Vagina (tissue), 2 donors: ENCODE measurements around the gene CBX5. TPM values are rescaled to one million over a fixed set of nuclear protein-coding genes. Genes with fewer than 3 reads are reported as not detected.

Experiments
- DNase-seq, 2 donors: peaks; one replicate each; pipeline ENCODE4 v3.0.0-alpha.2; 2017; ENCODE audit errors: extremely low spot score in 2 of 2
- H3K27ac ChIP-seq: fragments of 200-600 bp; sonication (generic); one replicate; pipeline ENCODE4 v1.5.1; 2019
- H3K27me3 ChIP-seq: fragments of 200-600 bp; sonication (generic); one replicate; pipeline ENCODE4 v1.5.1; 2019
- H3K36me3 ChIP-seq, 2 donors: fragments of 200-600 bp; sonication (generic); one replicate each; pipeline ENCODE4 v1.5.1; 2017 to 2019
- H3K4me1 ChIP-seq: fragments of 200-600 bp; sonication (generic); one replicate; pipeline ENCODE4 v1.5.1; 2019
- H3K4me3 ChIP-seq, 2 donors: fragments of 200-600 bp; sonication (generic); 1 replicate in 1 of 2; 2 replicates in 1 of 2; pipeline ENCODE4 v1.5.1; 2016 to 2019
- H3K9me3 ChIP-seq: fragments of 200-600 bp; sonication (generic); one replicate; pipeline ENCODE4 v1.5.1; 2019
- POLR2A ChIP-seq, 2 donors: fragments of 450-650 bp; IDR thresholded peaks; one replicate each; pipeline ENCODE4 v1.6.1; 2017; ENCODE audit warnings: antibody characterized with exemption in 2 of 2, mild to moderate bottlenecking in 2 of 2, moderate library complexity in 2 of 2
- POLR2AphosphoS5 ChIP-seq, 2 donors: sonication (generic); formaldehyde crosslinking; IDR thresholded peaks; one replicate each; pipeline ENCODE4 v1.9.0; 2017; ENCODE audit warnings: antibody characterized with exemption in 2 of 2, mild to moderate bottlenecking in 2 of 2, low read depth in 1 of 2; ENCODE audit not compliant: insufficient read depth in 1 of 2
- intact Hi-C: fragments of 100-400 bp; cut with DNase I; formaldehyde crosslinking; loops from one replicate; pipeline ENCODE4 v1.15.1; 2023
- total RNA-seq: library from RNA; depleted of rRNA; stranded (reverse); fragments of >200 nt; gene quantifications from one replicate; pipeline ENCODE4 v1.2.3, GENCODE V29; 2016
- TF ChIP-seq, protein P1 (sequence below), 3 experiments: fragments of 450-650 bp in 2 of 3; fragments of 200-600 bp in 1 of 3; sonication (generic) in 1 of 3; IDR thresholded peaks; one replicate each; pipeline ENCODE4 v1.5.1; 2017 to 2019; ENCODE audit warnings: antibody characterized with exemption in 3 of 3, mild to moderate bottlenecking in 2 of 3, moderate library complexity in 2 of 3

The CBX5 gene
- total RNA-seq, 1 donor from 2014 or later, result 21.6 TPM

DNA sequence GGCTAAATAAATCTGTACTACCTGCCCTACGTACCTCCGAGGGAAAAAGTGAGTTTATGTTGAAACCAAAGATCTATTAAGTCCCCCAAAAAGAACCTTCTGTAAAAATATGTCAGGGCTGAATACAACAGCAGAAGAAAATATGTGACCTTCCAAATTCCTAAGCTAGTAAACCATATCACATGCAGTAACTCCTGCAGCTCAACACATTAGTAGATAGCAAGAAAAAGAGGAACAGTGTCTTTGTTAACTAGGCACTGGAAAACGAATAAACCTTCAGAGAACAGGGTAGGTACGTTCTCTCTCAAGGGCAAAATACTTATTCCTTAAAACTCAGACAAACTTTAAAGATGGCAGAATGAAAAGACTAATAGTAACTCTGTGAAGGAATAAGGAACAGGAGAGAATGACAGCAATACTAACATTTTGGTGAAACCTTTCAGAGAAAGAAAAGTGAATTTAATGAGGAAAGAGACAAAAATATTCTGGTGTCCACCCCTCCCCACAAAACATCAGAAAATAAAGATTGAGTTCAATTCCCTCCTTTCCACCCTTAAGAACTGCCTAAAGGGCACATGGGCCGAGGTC, 18.0 kb downstream of the CBX5 start:
- Histone ChIP-seq H3K27ac (no peak overlapping the region), H3K9me3 (no peaks in the 10 kb centered on the region), H3K27me3 (no peaks in the 10 kb centered on the region), H3K4me3 (no peak overlapping the region), H3K36me3 (no peaks in the 10 kb centered on the region), H3K4me1 (peaks cover 29% of the 10 kb centered on the region)
- intact Hi-C loops, result no loop called here
- DNase-seq, result no peak
- TF ChIP-seq POLR2A (IDR thresholded peaks at IDR 0.05) (no peak), POLR2AphosphoS5 (IDR thresholded peaks at IDR 0.05; ENCODE audit: insufficient read depth in 1 of 2, low read depth in 1 of 2) (no peak)
- TF ChIP-seq, protein P1, sequence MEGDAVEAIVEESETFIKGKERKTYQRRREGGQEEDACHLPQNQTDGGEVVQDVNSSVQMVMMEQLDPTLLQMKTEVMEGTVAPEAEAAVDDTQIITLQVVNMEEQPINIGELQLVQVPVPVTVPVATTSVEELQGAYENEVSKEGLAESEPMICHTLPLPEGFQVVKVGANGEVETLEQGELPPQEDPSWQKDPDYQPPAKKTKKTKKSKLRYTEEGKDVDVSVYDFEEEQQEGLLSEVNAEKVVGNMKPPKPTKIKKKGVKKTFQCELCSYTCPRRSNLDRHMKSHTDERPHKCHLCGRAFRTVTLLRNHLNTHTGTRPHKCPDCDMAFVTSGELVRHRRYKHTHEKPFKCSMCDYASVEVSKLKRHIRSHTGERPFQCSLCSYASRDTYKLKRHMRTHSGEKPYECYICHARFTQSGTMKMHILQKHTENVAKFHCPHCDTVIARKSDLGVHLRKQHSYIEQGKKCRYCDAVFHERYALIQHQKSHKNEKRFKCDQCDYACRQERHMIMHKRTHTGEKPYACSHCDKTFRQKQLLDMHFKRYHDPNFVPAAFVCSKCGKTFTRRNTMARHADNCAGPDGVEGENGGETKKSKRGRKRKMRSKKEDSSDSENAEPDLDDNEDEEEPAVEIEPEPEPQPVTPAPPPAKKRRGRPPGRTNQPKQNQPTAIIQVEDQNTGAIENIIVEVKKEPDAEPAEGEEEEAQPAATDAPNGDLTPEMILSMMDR (IDR thresholded peaks at IDR 0.05), result no peak

DNA sequence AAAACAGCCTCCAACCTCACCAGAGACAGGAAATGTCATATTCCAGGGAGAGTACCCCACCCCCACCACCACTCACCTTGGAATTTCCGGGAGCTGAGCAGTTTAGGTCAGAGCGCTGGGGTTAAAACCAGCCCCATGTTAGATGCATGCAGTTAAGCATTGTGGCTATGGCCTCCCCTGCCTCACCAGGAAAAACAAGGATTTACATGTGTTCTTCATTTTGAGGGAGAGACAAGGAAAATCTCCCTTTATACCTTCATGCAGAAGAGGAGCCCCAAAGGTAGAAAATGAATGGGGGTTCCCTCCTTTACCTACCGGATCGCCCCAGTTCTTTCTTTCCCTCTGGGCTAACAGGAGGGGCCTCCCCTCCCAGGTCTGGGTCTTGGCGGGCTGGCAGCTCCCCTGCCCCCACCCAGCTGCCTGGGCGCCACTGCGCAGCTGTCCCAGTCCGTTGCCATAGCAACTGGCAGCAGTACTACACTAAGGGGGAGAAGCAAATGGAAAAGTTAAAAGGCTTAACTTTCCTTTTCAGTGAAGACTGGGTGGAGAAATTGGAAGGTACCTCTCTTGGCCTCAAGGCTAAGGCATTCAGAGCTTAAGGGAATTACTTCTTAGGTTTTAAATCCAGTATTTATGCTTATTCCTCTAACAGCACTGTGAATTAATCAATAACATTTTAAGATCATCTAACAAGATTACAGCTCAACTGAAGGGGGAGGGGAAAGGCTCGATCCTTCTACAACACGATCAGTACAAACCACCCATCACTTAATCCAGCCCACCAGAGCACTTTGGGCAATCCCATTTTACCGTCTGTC, 20.5 kb downstream of the CBX5 start:
- TF ChIP-seq POLR2A (IDR thresholded peaks at IDR 0.05) (no peak), POLR2AphosphoS5 (IDR thresholded peaks at IDR 0.05; ENCODE audit: insufficient read depth in 1 of 2, low read depth in 1 of 2) (peak in 1 of 2 donors; percentile 53)
- TF ChIP-seq, protein P1 (IDR thresholded peaks at IDR 0.05), result no peak
- intact Hi-C loops, result loop anchor here (10.0 kb wide), 1 partner anchor 105 kb away; the partner anchor contains the start of gene GPR84
- no peak for DNase-seq

DNA sequence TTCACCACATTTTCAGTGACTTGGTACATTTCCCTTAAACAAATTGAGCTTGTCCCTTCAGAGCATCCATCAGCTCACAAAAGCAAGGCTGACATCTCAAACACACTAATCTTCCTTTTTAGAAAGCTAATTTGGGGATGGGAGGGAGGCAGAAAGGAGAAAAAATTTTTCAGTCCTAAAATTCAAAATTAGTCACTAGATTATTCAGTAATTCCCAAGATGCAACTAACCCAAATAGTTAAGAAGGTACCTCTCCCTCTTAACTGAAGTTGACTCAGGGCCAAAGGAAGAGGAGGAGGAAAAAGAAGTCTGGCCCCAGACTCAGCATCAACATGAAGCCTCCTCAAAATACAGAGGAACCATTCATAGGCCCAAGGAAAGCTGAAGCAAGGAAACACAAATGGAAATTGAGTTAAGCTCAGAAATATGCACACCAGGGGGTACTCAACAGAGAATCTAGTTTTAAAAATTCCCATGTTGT, 21.7 kb downstream of the CBX5 start:
- H3K4me3 ChIP-seq, result no peak overlapping the region
- intact Hi-C loops, result loop anchor here (10.0 kb wide), 1 partner anchor 107 kb away; the partner anchor contains the start of gene GPR84
- peaks cover 0 to 12% of the 10 kb centered on the region in 2 donors for H3K36me3 ChIP-seq
- H3K4me1 ChIP-seq, result peaks cover 29% of the 10 kb centered on the region
- H3K27me3 ChIP-seq, result no peaks in the 10 kb centered on the region
- DNase-seq, result no peak
- H3K9me3 ChIP-seq, result no peaks in the 10 kb centered on the region
- TF ChIP-seq POLR2AphosphoS5 (IDR thresholded peaks at IDR 0.05; ENCODE audit: insufficient read depth in 1 of 2, low read depth in 1 of 2), result no peak
- TF ChIP-seq POLR2A (IDR thresholded peaks at IDR 0.05), result no peak
- TF ChIP-seq, protein P1 (IDR thresholded peaks at IDR 0.05), result no peak
- H3K27ac ChIP-seq, result no peak overlapping the region

More for the DNA sequence above, 20.5 kb downstream of the CBX5 start:
- peak overlapping the region; percentile 63 for H3K27ac ChIP-seq
- peak overlapping the region; percentile 32 for H3K4me3 ChIP-seq
- H3K4me1 ChIP-seq, result peaks cover 29% of the 10 kb centered on the region
- H3K36me3 ChIP-seq, result peaks cover 0 to 12% of the 10 kb centered on the region in 2 donors
- no peaks in the 10 kb centered on the region for H3K9me3 ChIP-seq
- no peaks in the 10 kb centered on the region for H3K27me3 ChIP-seq

DNA sequence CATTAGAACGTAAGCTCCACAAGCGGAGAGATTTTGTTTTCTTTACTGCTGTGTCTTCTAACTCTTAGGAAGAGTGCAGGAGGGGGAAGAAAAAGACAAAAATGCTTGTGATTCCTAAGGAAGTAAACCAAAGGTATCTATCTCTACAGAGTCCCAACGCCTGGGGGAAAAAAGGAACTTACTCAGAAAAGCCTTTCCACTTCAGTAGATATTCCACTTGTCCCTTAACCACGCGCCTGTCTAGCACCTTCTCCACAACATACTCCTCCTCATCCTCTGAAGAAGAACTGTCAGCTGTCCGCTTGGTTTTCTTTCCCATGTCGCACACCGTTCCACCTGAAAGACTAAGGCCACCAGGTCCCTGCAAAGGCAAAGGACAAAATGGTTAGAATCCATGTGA, 22.6 kb downstream of the CBX5 start:
- Histone ChIP-seq H3K27ac (no peak overlapping the region), H3K36me3 (peaks cover 0 to 12% of the 10 kb centered on the region in 2 donors), H3K4me3 (no peak overlapping the region), H3K27me3 (no peaks in the 10 kb centered on the region), H3K9me3 (no peaks in the 10 kb centered on the region), H3K4me1 (peaks cover 25% of the 10 kb centered on the region)
- intact Hi-C loops, result loop anchor here (10.0 kb wide), 1 partner anchor 107 kb away; the partner anchor contains the start of gene GPR84
- TF ChIP-seq, protein P1 (IDR thresholded peaks at IDR 0.05), result no peak
- TF ChIP-seq POLR2A (IDR thresholded peaks at IDR 0.05), result no peak
- TF ChIP-seq POLR2AphosphoS5 (IDR thresholded peaks at IDR 0.05; ENCODE audit: insufficient read depth in 1 of 2, low read depth in 1 of 2), result no peak
- no peak for DNase-seq
